Loucy (cell line): ENCODE results near the gene MYO3B.

Experiments used
- H2AFZ ChIP-seq: fragments of 200-600 bp; sonication (generic); 2 replicates; pipeline ENCODE4 v1.6.0; 2016; ENCODE audit warnings: antibody characterized with exemption, mild to moderate bottlenecking, low read length, moderate library complexity
- H3F3A ChIP-seq: fragments of 200-600 bp; 2 replicates; pipeline ENCODE4 v1.6.0; 2016; ENCODE audit warnings: antibody characterized with exemption, low read depth, mild to moderate bottlenecking
- H3K27me3 ChIP-seq: fragments of 200-600 bp; sonication (generic); 2 replicates; pipeline ENCODE4 v1.6.1; 2014; ENCODE audit warnings: low read length, mild to moderate bottlenecking; ENCODE audit not compliant: insufficient read depth, poor library complexity, severe bottlenecking
- H3K36me3 ChIP-seq: fragments of 200-600 bp; sonication (generic); 2 replicates; pipeline ENCODE4 v1.6.1; 2016; ENCODE audit warnings: low read length; ENCODE audit not compliant: insufficient read depth
- H3K4me1 ChIP-seq: fragments of 200-600 bp; sonication (generic); 2 replicates; pipeline ENCODE4 v1.5.1; 2014; ENCODE audit warnings: low read length, mild to moderate bottlenecking; ENCODE audit not compliant: insufficient read depth, poor library complexity, severe bottlenecking
- H3K4me2 ChIP-seq: fragments of 200-600 bp; sonication (generic); 2 replicates; pipeline ENCODE4 v1.6.0; 2014; ENCODE audit warnings: antibody characterized with exemption, low read length, low read depth, mild to moderate bottlenecking; ENCODE audit not compliant: poor library complexity, severe bottlenecking
- H3K4me3 ChIP-seq: fragments of 200-600 bp; sonication (generic); 2 replicates; pipeline ENCODE4 v1.5.1; 2014; ENCODE audit warnings: low read length, mild to moderate bottlenecking, mixed read lengths; ENCODE audit not compliant: poor library complexity, severe bottlenecking
- H3K79me2 ChIP-seq: fragments of 200-600 bp; sonication (generic); 2 replicates; pipeline ENCODE4 v1.6.1; 2014; ENCODE audit warnings: low read length; ENCODE audit not compliant: insufficient read depth
- H3K9ac ChIP-seq: fragments of 200-600 bp; sonication (generic); 2 replicates; pipeline ENCODE4 v1.6.0; 2014; ENCODE audit warnings: mild to moderate bottlenecking, low read depth, low read length, moderate library complexity; ENCODE audit not compliant: poor library complexity, severe bottlenecking
- H3K9me2 ChIP-seq: fragments of 200-600 bp; sonication (generic); replicated peaks from 2 replicates; pipeline ENCODE4 v1.6.1; 2016; ENCODE audit warnings: low read depth, low read length, mixed read lengths
- H3K9me3 ChIP-seq: fragments of 200-600 bp; sonication (generic); 2 replicates; pipeline ENCODE4 v1.6.1; 2014; ENCODE audit warnings: mild to moderate bottlenecking, antibody characterized with exemption, low read length, low read depth; ENCODE audit not compliant: insufficient read depth
- H4K20me1 ChIP-seq: fragments of 200-600 bp; sonication (generic); 2 replicates; pipeline ENCODE4 v1.6.0; 2014; ENCODE audit warnings: antibody characterized with exemption, low read length, mild to moderate bottlenecking; ENCODE audit not compliant: insufficient read depth, poor library complexity, severe bottlenecking
- EZH2phosphoT487 ChIP-seq: fragments of 200-600 bp; IDR thresholded peaks from 2 replicates; pipeline ENCODE4 v1.6.1; 2018; ENCODE audit warnings: antibody characterized with exemption, mild to moderate bottlenecking, moderate library complexity, borderline replicate concordance
- TF ChIP-seq, protein P1 (sequence below): fragments of 200-600 bp; sonication (generic); conservative IDR thresholded peaks from 2 replicates; pipeline ENCODE4 v1.5.1; 2014; ENCODE audit warnings: mild to moderate bottlenecking, antibody characterized with exemption, low read length

The MYO3B gene

DNA sequence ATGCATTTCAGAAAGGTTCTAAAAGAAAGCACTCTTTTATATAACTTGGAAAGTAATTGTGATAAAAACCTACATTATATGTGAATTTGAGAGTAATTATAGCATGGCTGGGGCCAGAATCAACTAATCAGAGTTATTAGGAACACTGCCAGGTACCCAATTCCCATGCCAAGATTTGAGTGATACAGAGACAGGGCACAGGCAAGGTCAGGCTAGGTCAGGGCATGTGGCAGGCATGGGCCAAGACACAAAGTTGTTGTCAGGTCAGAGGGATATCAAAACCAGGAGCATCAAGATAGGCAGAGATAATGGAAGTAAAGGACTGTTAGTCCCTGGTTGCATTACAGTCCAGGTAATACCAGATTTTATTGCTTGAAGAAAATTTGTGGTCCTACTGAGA lies 87.4 kb downstream of the MYO3B start:
- Histone ChIP-seq H2AFZ (no peak overlapping the region), H3F3A (no peaks in the 10 kb centered on the region), H3K4me2 (no peak overlapping the region), H3K27me3 (no peaks in the 10 kb centered on the region), H3K4me1 (no peaks in the 10 kb centered on the region), H3K9ac (no peak overlapping the region), H3K36me3 (no peaks in the 10 kb centered on the region), H3K79me2 (no peaks in the 10 kb centered on the region), H4K20me1 (no peaks in the 10 kb centered on the region), H3K4me3 (no peak overlapping the region), H3K9me3 (no peaks in the 10 kb centered on the region), H3K9me2 (no peaks in the 10 kb centered on the region)
- TF ChIP-seq, protein P1, sequence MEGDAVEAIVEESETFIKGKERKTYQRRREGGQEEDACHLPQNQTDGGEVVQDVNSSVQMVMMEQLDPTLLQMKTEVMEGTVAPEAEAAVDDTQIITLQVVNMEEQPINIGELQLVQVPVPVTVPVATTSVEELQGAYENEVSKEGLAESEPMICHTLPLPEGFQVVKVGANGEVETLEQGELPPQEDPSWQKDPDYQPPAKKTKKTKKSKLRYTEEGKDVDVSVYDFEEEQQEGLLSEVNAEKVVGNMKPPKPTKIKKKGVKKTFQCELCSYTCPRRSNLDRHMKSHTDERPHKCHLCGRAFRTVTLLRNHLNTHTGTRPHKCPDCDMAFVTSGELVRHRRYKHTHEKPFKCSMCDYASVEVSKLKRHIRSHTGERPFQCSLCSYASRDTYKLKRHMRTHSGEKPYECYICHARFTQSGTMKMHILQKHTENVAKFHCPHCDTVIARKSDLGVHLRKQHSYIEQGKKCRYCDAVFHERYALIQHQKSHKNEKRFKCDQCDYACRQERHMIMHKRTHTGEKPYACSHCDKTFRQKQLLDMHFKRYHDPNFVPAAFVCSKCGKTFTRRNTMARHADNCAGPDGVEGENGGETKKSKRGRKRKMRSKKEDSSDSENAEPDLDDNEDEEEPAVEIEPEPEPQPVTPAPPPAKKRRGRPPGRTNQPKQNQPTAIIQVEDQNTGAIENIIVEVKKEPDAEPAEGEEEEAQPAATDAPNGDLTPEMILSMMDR, result no peak
- no peak for TF ChIP-seq EZH2phosphoT487

GRCh38 chr2:170266358-170266757 lies 88.4 kb downstream of the MYO3B start:
- no peaks in the 10 kb centered on the region for H3K9me2 ChIP-seq
- H3K4me3 ChIP-seq, result no peak overlapping the region
- no peaks in the 10 kb centered on the region for H3F3A ChIP-seq
- TF ChIP-seq EZH2phosphoT487, result no peak
- TF ChIP-seq, protein P1, result no peak
- no peaks in the 10 kb centered on the region for H3K4me1 ChIP-seq
- no peaks in the 10 kb centered on the region for H3K36me3 ChIP-seq
- H4K20me1 ChIP-seq, result no peaks in the 10 kb centered on the region
- H3K4me2 ChIP-seq, result no peak overlapping the region
- no peak overlapping the region for H2AFZ ChIP-seq
- no peaks in the 10 kb centered on the region for H3K9me3 ChIP-seq
- H3K27me3 ChIP-seq, result no peaks in the 10 kb centered on the region
- no peak overlapping the region for H3K9ac ChIP-seq
- H3K79me2 ChIP-seq, result no peaks in the 10 kb centered on the region

GRCh38 chr2:170267071-170267470 lies 89.1 kb downstream of the MYO3B start:
- TF ChIP-seq, protein P1, result no peak
- TF ChIP-seq EZH2phosphoT487, result no peak

More at GRCh38 chr2:170267071-170267470, 89.1 kb downstream of the MYO3B start:
- Histone ChIP-seq H3K9me2 (no peaks in the 10 kb centered on the region), H3K9ac (no peak overlapping the region), H3K4me2 (no peak overlapping the region), H3K9me3 (no peaks in the 10 kb centered on the region), H2AFZ (no peak overlapping the region), H3F3A (no peaks in the 10 kb centered on the region), H3K27me3 (no peaks in the 10 kb centered on the region), H3K36me3 (no peaks in the 10 kb centered on the region), H3K79me2 (no peaks in the 10 kb centered on the region), H4K20me1 (no peaks in the 10 kb centered on the region), H3K4me1 (no peaks in the 10 kb centered on the region), H3K4me3 (no peak overlapping the region)
